ENCODE measurements around the gene NFE2L3.
"Not testable (repeated sequence)": the region's sequence is repeated elsewhere in the genome, so short reads cannot be mapped to it uniquely, and the experiment has no call there.

NFE2L3 gene

GRCh38 chr7:26187380-26188205, 35.6 kb downstream of the NFE2L3 start:
- no peak for DNase-seq

GRCh38 chr7:26188206-26188956, 36.4 kb downstream of the NFE2L3 start:
- no peak for DNase-seq

GRCh38 chr7:26188957-26189541, 37.1 kb downstream of the NFE2L3 start:
- no peak for DNase-seq

- no peak for DNase-seq
Observed at GRCh38 chr7:26189697-26190096, 37.7 kb downstream of the NFE2L3 start.

GRCh38 chr7:26190417-26190869, 38.4 kb downstream of the NFE2L3 start:
- DNase-seq = no peak

- DNase-seq = no peak
Observed at GRCh38 chr7:26191233-26191973, 39.4 kb downstream of the NFE2L3 start.

- no peak for DNase-seq
Observed at GRCh38 chr7:26191974-26192479, 40.0 kb downstream of the NFE2L3 start.

- no peak for DNase-seq
Observed at GRCh38 chr7:26192485-26193087, 40.6 kb downstream of the NFE2L3 start.

- no peak for DNase-seq
Observed at GRCh38 chr7:26193432-26194207, 41.6 kb downstream of the NFE2L3 start.

GRCh38 chr7:26194764-26195163, 42.8 kb downstream of the NFE2L3 start:
- not testable (repeated sequence) for DNase-seq

GRCh38 chr7:26195182-26195581, 43.2 kb downstream of the NFE2L3 start:
- no peak for DNase-seq

- DNase-seq = no peak
Observed at GRCh38 chr7:26195867-26196657, 44.1 kb downstream of the NFE2L3 start.

- no peak for DNase-seq
Observed at GRCh38 chr7:26197153-26198115, 45.4 kb downstream of the NFE2L3 start.

- DNase-seq = no peak
Observed at GRCh38 chr7:26198133-26198780, 46.3 kb downstream of the NFE2L3 start.

GRCh38 chr7:26198781-26199169, 46.8 kb downstream of the NFE2L3 start:
- DNase-seq = no peak

- DNase-seq = no peak
Observed at GRCh38 chr7:26199301-26200037, 47.5 kb downstream of the NFE2L3 start.

- no peak for DNase-seq
Observed at GRCh38 chr7:26200038-26200443, 48.0 kb downstream of the NFE2L3 start.
